ENCODE results near the gene ZNF362. TPM values are rescaled to one million over a fixed set of nuclear protein-coding genes. Genes with fewer than 3 reads are reported as not detected.

Gene ZNF362
- total and polyA plus RNA-seq, 2 of the 13 experiments (the other 11 are each of a cell fraction or from before 2014, with no cell fraction given) = 8.3 to 14.2 TPM

DNA sequence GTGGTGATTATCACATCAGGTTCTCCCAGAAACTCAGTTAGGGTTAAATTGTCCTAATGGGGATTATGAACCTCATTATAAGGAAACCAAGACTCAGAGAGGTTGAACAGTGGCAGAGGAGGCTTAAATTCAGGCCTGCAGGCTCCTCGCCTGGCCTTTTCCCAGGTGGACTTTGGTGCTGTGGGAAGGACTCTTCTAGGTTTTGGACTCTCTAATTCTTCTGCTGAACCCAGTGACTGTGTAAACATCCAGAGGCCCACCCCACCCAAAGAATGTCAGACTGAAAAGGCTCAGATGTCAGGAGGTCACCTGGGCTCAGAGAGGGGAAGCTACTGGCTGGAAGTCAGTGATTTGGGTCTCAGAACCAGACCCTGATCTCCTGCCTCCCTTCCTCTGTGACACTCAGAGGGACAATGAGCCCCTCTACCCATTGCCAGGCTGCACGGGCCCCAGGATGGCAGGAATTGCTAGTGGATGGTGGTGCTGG is 2.5 kb downstream of the ZNF362 start (continued):
- TF ChIP-seq TEAD2 (CRISPR knock-in tag; IDR thresholded peaks at IDR 0.05) (no peak), RFXAP (CRISPR knock-in tag; IDR thresholded peaks at IDR 0.05; ENCODE audit: borderline replicate concordance) (no peak), ZNF770 (CRISPR knock-in tag; IDR thresholded peaks at IDR 0.05) (no peak), CENPT (CRISPR knock-in tag; IDR thresholded peaks at IDR 0.05; ENCODE audit: low read depth) (no peak), PCBP2 (optimal IDR thresholded peaks at IDR 0.05; ENCODE audit: low read depth, low read length, poor library complexity, severe bottlenecking) (no peak), FOXP1 (IDR thresholded peaks at IDR 0.05) (no peak), FOXP1 (CRISPR knock-in tag; IDR thresholded peaks at IDR 0.05) (peak; percentile 65), ZSCAN29 (CRISPR knock-in tag; conservative IDR thresholded peaks at IDR 0.05) (no peak), PHB2 (IDR thresholded peaks at IDR 0.05; ENCODE audit: partially characterized antibody) (no peak), FUBP1 (CRISPR knock-in tag; IDR thresholded peaks at IDR 0.05; ENCODE audit: borderline replicate concordance) (no peak), KLF15 (CRISPR knock-in tag; IDR thresholded peaks at IDR 0.05; ENCODE audit: borderline replicate concordance) (no peak), ZNF776 (CRISPR knock-in tag; IDR thresholded peaks at IDR 0.05) (no peak), ARNT2 (CRISPR knock-in tag; IDR thresholded peaks at IDR 0.05; ENCODE audit: low read depth) (no peak), ZNF775 (CRISPR knock-in tag; IDR thresholded peaks at IDR 0.05; ENCODE audit: borderline replicate concordance) (no peak), ZNF772 (CRISPR knock-in tag; IDR thresholded peaks at IDR 0.05) (no peak; the same call in 1 of the 2 replicates), ZSCAN9 (CRISPR knock-in tag; IDR thresholded peaks at IDR 0.05; ENCODE audit: borderline replicate concordance) (no peak), KLF6 (CRISPR knock-in tag; IDR thresholded peaks at IDR 0.05) (no peak)
- TF ChIP-seq, protein P1, sequence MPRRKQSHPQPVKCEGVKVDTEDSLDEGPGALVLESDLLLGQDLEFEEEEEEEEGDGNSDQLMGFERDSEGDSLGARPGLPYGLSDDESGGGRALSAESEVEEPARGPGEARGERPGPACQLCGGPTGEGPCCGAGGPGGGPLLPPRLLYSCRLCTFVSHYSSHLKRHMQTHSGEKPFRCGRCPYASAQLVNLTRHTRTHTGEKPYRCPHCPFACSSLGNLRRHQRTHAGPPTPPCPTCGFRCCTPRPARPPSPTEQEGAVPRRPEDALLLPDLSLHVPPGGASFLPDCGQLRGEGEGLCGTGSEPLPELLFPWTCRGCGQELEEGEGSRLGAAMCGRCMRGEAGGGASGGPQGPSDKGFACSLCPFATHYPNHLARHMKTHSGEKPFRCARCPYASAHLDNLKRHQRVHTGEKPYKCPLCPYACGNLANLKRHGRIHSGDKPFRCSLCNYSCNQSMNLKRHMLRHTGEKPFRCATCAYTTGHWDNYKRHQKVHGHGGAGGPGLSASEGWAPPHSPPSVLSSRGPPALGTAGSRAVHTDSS (CRISPR knock-in tag; conservative IDR thresholded peaks at IDR 0.05) = no peak
- TF ChIP-seq, protein P2, sequence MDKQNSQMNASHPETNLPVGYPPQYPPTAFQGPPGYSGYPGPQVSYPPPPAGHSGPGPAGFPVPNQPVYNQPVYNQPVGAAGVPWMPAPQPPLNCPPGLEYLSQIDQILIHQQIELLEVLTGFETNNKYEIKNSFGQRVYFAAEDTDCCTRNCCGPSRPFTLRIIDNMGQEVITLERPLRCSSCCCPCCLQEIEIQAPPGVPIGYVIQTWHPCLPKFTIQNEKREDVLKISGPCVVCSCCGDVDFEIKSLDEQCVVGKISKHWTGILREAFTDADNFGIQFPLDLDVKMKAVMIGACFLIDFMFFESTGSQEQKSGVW (CRISPR knock-in tag; IDR thresholded peaks at IDR 0.05; ENCODE audit: borderline replicate concordance) = no peak
- TF ChIP-seq, protein P3, sequence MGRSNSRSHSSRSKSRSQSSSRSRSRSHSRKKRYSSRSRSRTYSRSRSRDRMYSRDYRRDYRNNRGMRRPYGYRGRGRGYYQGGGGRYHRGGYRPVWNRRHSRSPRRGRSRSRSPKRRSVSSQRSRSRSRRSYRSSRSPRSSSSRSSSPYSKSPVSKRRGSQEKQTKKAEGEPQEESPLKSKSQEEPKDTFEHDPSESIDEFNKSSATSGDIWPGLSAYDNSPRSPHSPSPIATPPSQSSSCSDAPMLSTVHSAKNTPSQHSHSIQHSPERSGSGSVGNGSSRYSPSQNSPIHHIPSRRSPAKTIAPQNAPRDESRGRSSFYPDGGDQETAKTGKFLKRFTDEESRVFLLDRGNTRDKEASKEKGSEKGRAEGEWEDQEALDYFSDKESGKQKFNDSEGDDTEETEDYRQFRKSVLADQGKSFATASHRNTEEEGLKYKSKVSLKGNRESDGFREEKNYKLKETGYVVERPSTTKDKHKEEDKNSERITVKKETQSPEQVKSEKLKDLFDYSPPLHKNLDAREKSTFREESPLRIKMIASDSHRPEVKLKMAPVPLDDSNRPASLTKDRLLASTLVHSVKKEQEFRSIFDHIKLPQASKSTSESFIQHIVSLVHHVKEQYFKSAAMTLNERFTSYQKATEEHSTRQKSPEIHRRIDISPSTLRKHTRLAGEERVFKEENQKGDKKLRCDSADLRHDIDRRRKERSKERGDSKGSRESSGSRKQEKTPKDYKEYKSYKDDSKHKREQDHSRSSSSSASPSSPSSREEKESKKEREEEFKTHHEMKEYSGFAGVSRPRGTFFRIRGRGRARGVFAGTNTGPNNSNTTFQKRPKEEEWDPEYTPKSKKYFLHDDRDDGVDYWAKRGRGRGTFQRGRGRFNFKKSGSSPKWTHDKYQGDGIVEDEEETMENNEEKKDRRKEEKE (IDR thresholded peaks at IDR 0.05) = no peak

Measured in HepG2 (cell line).